OCI-LY3 (cell line): ENCODE measurements around the gene GRHPR.
"Not testable (repeated sequence)": the region's sequence is repeated elsewhere in the genome, so short reads cannot be mapped to it uniquely, and the experiment has no call there.

ENCODE experiments used
- H2AFZ ChIP-seq: fragments of 200-600, 300-600 bp; shearing (Covaris generic); 2 replicates; pipeline ENCODE4 v1.6.0; 2014; ENCODE audit warnings: antibody characterized with exemption, low read depth, low read length
- H3K27ac ChIP-seq: fragments of 200-600, 300-600 bp; sonication (generic); 2 replicates; pipeline ENCODE4 v1.5.1; 2014; ENCODE audit warnings: mild to moderate bottlenecking, low read length, moderate library complexity, mixed read lengths
- H3K27me3 ChIP-seq: fragments of 200-600, 300-600 bp; sonication (generic); 2 replicates; pipeline ENCODE4 v1.6.1; 2014; ENCODE audit warnings: low read depth, low read length, mixed read lengths
- H3K36me3 ChIP-seq: fragments of 200-600, 300-600 bp; sonication (generic); replicated peaks from 2 replicates; pipeline ENCODE3; 2014; ENCODE audit warnings: low read depth, low read length, mixed read lengths
- H3K4me1 ChIP-seq: fragments of 300-600, 200-600 bp; sonication (generic); 2 replicates; pipeline ENCODE4 v1.6.1; 2014; ENCODE audit warnings: low read length, mixed read lengths
- H3K4me2 ChIP-seq: fragments of 200-600, 300-600 bp; sonication (generic); 2 replicates; pipeline ENCODE4 v1.6.1; 2014; ENCODE audit warnings: low read length, mixed read lengths
- H3K4me3 ChIP-seq: fragments of 300-600, 200-600 bp; sonication (generic); 2 replicates; pipeline ENCODE4 v1.5.1; 2014; ENCODE audit warnings: antibody characterized with exemption, mild to moderate bottlenecking, low read length, moderate library complexity
- H3K79me2 ChIP-seq: fragments of 300-600, 200-600 bp; shearing (Covaris generic); 2 replicates; pipeline ENCODE4 v1.6.1; 2014; ENCODE audit warnings: mild to moderate bottlenecking, low read length, mixed read lengths
- H3K9ac ChIP-seq: fragments of 300-600, 200-600 bp; shearing (Covaris generic); 2 replicates; pipeline ENCODE4 v1.6.0; 2014; ENCODE audit warnings: mild to moderate bottlenecking, low read length, moderate library complexity
- H3K9me3 ChIP-seq: fragments of 200-600, 300-600 bp; shearing (Covaris generic); 2 replicates; pipeline ENCODE4 v1.6.1; 2014; ENCODE audit warnings: low read length, mixed read lengths; ENCODE audit not compliant: insufficient read depth
- H4K20me1 ChIP-seq: fragments of 200-600, 300-600 bp; sonication (generic); 2 replicates; pipeline ENCODE4 v1.6.1; 2016; ENCODE audit warnings: low read length, mixed read lengths; ENCODE audit not compliant: insufficient read depth
- CTCF ChIP-seq: fragments of 200-600, 300-600 bp; sonication (generic); IDR thresholded peaks from 2 replicates; pipeline ENCODE4 v1.5.1; 2014; ENCODE audit warnings: antibody characterized with exemption, low read length, low read depth
- EZH2phosphoT487 ChIP-seq: fragments of 200-600 bp; shearing (Covaris generic); IDR thresholded peaks from 2 replicates; pipeline ENCODE4 v1.6.1; 2018; ENCODE audit warnings: antibody characterized with exemption, mixed run types, low read depth

GRHPR gene

GRCh38 chr9:37468620-37469019 is 46.1 kb downstream of the GRHPR start:
- H3K4me2 ChIP-seq = no peak overlapping the region
- H2AFZ ChIP-seq = no peak overlapping the region
- no peak overlapping the region for H3K27ac ChIP-seq
- H3K9ac ChIP-seq = no peak overlapping the region
- no peak overlapping the region for H3K4me3 ChIP-seq
- H3K79me2 ChIP-seq = peaks cover 13% of the 10 kb centered on the region
- H3K36me3 ChIP-seq = no peaks in the 10 kb centered on the region
- H4K20me1 ChIP-seq = peaks cover 7% of the 10 kb centered on the region; the same call in 1 of the 2 replicates
- no peaks in the 10 kb centered on the region for H3K27me3 ChIP-seq
- no peaks in the 10 kb centered on the region for H3K9me3 ChIP-seq
- TF ChIP-seq CTCF = no peak
- no peak for TF ChIP-seq EZH2phosphoT487
- H3K4me1 ChIP-seq = peaks cover 9% of the 10 kb centered on the region

GRCh38 chr9:37471942-37472684 is 49.6 kb downstream of the GRHPR start:
- H3K9ac ChIP-seq = no peak overlapping the region
- peaks cover 1% of the 10 kb centered on the region for H3K4me1 ChIP-seq
- no peaks in the 10 kb centered on the region for H4K20me1 ChIP-seq
- H3K27ac ChIP-seq = no peak overlapping the region
- H3K79me2 ChIP-seq = no peaks in the 10 kb centered on the region
- H3K36me3 ChIP-seq = no peaks in the 10 kb centered on the region
- TF ChIP-seq EZH2phosphoT487 (no peak), CTCF (no peak)
- peak overlapping the region; percentile 8 for H3K4me2 ChIP-seq
- no peak overlapping the region; the same call in 1 of the 2 replicates for H3K4me3 ChIP-seq
- peaks cover 14% of the 10 kb centered on the region for H3K9me3 ChIP-seq
- H2AFZ ChIP-seq = no peak overlapping the region
- no peaks in the 10 kb centered on the region for H3K27me3 ChIP-seq

- H3K4me3 ChIP-seq, H3K9ac ChIP-seq, H3K4me2 ChIP-seq, H4K20me1 ChIP-seq, H3K79me2 ChIP-seq, H2AFZ ChIP-seq, H3K27ac ChIP-seq, H3K27me3 ChIP-seq, H3K36me3 ChIP-seq: not testable (repeated sequence)
- Histone ChIP-seq H3K4me1 (peaks cover 16% of the 10 kb centered on the region), H3K9me3 (peaks cover 14% of the 10 kb centered on the region)
Observed at GRCh38 chr9:37473982-37474381, 51.5 kb downstream of the GRHPR start.

- TF ChIP-seq EZH2phosphoT487 (no peak), CTCF (no peak)
- no peak overlapping the region for H3K9ac ChIP-seq
- no peaks in the 10 kb centered on the region for H4K20me1 ChIP-seq
- peaks cover 16% of the 10 kb centered on the region for H3K4me1 ChIP-seq
- peaks cover 4% of the 10 kb centered on the region; the same call in 1 of the 2 replicates for H3K27me3 ChIP-seq
- H3K9me3 ChIP-seq = peaks cover 14% of the 10 kb centered on the region
- no peak overlapping the region for H3K4me3 ChIP-seq
- no peak overlapping the region for H3K27ac ChIP-seq
- no peak overlapping the region for H3K4me2 ChIP-seq
- no peaks in the 10 kb centered on the region for H3K79me2 ChIP-seq
- no peaks in the 10 kb centered on the region for H3K36me3 ChIP-seq
- no peak overlapping the region for H2AFZ ChIP-seq
Observed at GRCh38 chr9:37474438-37474837, 51.9 kb downstream of the GRHPR start.
